Measurements from ENCODE around the gene SANBR. TPM values are rescaled to one million over a fixed set of nuclear protein-coding genes. Genes with fewer than 3 reads are reported as not detected.

Gene SANBR
- total RNA-seq, 1 donor from 2014 or later = 9.4 TPM

DNA sequence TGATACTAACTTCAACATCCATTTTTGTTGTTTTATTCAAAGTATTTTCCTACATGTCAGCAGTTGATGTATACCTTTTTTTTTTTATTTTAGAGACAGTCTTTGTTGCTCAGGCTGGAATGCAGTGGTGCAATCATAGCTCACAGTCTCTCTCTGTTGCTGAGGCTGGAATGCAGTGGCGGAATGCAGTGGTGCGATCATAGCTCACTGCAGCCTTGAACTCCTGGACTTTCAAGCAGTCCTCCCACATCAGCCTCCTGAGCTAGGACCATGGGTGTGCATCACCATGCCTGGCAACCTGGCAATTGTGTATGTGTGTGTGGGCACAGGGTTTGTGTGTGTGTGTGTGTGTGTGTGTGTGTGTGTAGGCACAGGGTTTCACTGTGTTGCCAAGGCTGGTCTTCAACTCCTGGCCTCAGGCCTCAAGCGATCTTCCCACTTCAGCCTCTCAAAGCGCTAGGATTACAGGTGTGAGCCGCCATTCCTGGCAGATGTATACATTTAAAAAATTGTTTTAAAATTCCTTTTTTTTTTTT lies 24.8 kb downstream of the SANBR start:
- DNase-seq (ENCODE audit: low spot score) = no peak

DNA sequence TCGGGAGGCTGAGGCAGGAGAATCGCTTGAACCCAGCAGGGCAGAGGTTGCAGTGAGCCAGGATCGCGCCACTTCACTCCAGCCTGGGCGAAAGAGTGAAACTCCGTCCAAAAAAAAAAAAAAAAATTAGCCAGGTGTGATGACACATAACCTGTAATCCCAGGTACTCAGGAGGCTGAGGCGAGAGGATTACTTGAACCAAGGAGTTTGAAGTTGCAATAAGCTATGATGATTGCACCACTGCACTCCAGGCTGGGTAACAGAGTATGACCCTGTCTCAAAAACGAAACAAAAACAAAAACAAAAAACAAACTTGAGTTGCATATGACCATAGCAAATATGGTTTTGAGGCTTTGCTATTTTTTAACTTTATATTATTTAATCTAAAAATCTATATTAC lies 25.8 kb downstream of the SANBR start:
- DNase-seq (ENCODE audit: low spot score) = no peak

DNA sequence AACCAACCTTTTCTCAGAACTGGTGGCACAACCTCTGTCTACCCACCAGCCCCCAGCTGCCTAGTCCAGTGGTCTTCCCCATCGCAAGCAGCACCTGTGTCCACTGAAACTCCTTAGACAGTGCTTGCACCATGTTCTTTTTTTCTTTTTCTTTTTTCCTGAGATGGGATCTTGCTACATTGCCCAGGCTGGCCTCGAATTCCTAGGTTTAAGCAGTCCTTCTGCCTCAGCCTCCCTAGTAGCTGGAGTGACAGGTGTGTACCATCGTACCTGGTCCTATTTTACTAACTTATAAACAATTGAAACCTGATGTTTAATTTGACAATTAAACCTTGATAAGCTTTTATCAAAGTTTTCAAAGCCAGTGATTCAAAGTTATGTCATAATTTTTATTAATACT lies 30.8 kb downstream of the SANBR start:
- no peak for DNase-seq (ENCODE audit: low spot score)

DNA sequence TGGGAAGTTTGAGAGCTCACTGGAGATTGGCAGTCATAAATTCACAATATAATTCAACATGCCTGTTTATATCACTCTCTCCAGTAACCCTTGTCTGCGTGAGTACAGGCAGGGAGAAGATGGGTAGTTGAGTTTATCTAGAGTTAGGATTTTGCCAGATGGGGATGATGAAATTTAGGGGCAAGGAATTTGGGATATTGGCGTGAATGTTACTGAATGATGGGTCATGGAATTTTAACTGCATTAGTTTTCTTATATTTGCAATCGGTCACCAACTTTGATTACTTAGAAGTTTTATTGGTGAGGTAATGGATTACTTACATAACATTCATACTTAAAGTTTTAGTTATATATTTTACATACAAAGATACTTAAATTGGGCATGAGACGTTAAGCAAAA lies 35.1 kb downstream of the SANBR start:
- no peak for DNase-seq (ENCODE audit: low spot score)

DNA sequence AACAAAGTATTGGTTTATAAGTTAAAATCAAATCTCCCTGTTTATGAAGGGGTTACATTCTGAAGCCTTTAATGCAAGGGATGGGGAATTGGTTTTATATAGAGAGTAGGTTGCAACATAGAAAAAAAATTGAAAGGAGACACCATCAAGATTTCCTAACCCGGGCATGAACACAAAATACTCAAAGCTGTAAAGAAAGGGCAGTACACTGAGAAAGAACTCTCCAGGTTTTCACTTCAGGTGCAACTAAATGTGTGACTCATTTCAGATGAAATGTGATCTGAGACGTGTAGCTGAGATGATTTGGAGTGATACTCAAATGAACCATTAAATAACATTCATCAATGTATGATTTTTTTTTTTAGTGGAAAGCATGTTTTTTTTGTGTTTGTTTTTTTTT lies 43.6 kb downstream of the SANBR start:
- DNase-seq (ENCODE audit: low spot score) = no peak

DNA sequence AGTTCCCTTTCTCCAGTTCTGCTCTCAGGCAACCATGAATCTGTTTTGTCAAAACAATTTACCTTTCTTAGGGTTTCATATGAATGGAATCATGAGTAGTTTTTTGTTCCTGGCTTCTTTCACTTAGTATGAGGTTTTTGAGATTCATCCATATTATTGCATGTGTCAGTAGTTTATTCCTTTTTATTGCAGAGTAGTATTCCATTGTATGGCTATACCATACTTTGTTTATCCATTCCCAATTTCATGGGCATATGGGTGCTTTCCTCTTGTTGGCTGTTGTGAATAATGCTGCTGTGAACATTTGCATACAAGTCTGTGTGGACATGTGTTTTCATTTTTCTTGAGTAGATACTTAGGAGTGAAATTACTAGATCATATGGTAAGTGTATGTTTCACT lies 46.0 kb downstream of the SANBR start:
- DNase-seq (ENCODE audit: low spot score) = no peak

DNA sequence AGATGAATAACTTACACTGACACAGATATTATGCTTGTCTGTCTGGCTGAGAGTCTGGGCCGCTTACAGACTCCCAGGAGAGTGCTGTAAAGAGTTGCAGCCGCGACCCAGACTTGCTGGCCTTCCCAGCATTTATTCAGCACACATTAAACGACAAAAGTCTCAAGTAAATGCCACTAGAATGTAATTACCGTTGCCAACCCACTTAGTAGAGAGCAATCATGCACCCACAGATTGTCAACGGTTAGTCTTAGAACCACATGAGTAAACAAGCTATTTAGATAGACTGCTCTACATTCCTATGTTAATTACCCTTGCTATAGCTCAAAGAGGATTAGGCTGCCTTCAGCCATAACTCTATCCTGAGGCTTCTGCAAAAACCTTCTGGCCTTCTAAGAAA lies 48.5 kb downstream of the SANBR start:
- no peak for DNase-seq (ENCODE audit: low spot score)

Other genes starting within 250 kb of the SANBR start
- 14.0 TPM for gene REL, start 184.3 kb upstream of the SANBR start, total RNA-seq
- 36.1 TPM for gene PEX13, start 48.2 kb upstream of the SANBR start, total RNA-seq
- 11.5 TPM for gene PUS10, start 47.6 kb upstream of the SANBR start, total RNA-seq
- 17.2 TPM for gene C2orf74, start 96.3 kb downstream of the SANBR start, total RNA-seq

All from mucosa of gallbladder (tissue), 1 donor.